Measurements from ENCODE around the gene PLA2G5.
"Not testable (repeated sequence)": the region's sequence is repeated elsewhere in the genome, so short reads cannot be mapped to it uniquely, and the experiment has no call there.

Gene PLA2G5

GRCh38 chr1:20119347-20119746 is 49.4 kb downstream of the PLA2G5 start, which contains the start of gene PLA2G2D:
Gene PLA2G2D (minus strand): TSS chr1:20119536. CDS start chr1:20119498, 38 bp downstream.
- no peak for DNase-seq (ENCODE audit: low spot score)

DNA sequence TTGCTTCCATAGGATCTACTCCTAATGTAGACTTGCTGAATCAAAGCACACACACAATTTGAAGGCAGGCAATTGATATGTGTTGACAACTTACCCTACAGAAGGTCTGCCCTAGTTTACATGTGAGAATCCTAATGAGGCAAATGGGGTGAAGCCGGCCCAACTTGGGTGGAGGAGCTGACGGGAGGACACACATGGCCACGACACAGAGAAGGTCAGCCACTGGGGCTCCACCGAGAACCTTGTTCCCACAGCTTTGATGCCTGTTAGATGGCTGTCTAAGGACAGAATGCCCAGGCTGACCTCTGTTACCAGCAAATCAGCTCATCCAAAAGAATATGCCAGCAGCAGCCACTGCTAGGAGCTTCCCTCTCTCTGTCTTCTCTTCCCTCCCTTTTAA is 50.8 kb downstream of the PLA2G5 start:
- no peak for DNase-seq (ENCODE audit: low spot score)

- no peak for DNase-seq (ENCODE audit: low spot score)
These were observed 53.9 kb downstream of the PLA2G5 start for GRCh38 chr1:20123722-20124455.

- DNase-seq (ENCODE audit: low spot score), result no peak
These were observed 54.6 kb downstream of the PLA2G5 start for GRCh38 chr1:20124456-20125057.

DNA sequence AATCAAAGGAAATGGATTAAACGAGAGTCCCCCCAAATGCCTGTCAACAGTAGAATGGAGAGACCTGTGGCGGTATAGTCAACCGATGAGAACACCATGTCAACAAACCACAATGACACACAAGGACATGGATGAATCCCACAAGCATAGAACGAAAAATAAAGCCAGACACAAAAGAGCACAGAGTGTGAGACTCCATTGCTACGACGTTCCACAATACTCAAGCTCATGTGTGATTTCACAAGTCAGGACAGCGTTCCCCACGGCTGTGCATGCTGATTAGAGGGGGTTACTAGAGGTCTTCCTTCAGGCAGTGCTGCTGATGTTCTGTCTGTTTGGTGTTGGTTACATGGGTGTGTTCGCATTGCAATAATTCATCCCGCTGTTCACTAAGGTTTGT is 55.1 kb downstream of the PLA2G5 start:
- DNase-seq (ENCODE audit: low spot score), result no peak

GRCh38 chr1:20126041-20126805 is 56.2 kb downstream of the PLA2G5 start:
- DNase-seq (ENCODE audit: low spot score), result no peak

GRCh38 chr1:20126806-20127440 is 56.9 kb downstream of the PLA2G5 start:
- DNase-seq (ENCODE audit: low spot score), result no peak

DNA sequence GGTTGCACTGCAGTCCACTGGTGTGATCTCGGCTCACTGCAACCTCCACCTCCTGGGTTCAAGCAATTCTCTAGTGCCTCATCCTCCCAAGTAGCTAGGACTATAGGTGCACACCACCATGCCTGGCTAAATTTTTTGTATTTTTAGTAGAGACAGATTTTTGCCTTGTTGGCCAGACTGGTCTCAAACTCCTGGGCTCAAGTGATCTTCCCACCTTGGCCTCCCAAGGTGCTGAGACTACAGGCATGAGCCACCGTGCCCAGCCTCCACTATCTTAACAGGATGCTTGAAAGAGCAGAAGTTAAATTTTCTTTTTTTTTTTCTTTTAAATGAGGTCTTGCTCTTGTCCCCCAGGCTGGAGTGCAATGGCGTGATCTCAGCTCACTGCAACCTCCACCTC is 60.5 kb downstream of the PLA2G5 start:
- DNase-seq (ENCODE audit: low spot score), result not testable (repeated sequence)

GRCh38 chr1:20134995-20135394 is 65.0 kb downstream of the PLA2G5 start:
- no peak for DNase-seq (ENCODE audit: low spot score)

- no peak for DNase-seq (ENCODE audit: low spot score)
These were observed 66.3 kb downstream of the PLA2G5 start for GRCh38 chr1:20136249-20136648.

- DNase-seq (ENCODE audit: low spot score), result no peak
These were observed 67.1 kb downstream of the PLA2G5 start for GRCh38 chr1:20137055-20137454.

DNA sequence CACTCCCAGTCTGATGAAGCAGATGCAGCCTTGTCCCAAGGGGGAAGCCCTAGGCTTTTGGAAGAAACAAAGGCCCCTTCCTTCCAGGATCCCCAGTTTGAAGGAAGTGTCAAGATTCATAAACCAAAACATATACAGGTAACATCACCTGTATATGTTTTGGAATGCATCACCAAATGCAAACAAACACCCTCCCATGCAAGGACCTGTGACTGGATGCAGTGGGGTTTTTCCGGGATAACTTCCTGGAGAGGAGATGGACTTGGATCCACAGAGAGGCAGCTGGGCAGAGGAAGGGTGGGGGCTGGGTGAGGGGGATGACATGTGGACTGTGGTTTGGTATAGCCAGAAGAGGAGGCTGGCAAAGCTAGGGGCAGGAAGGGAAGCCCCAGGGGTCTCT is 67.6 kb downstream of the PLA2G5 start:
- no peak for DNase-seq (ENCODE audit: low spot score)

GRCh38 chr1:20138346-20138745 is 68.4 kb downstream of the PLA2G5 start:
- no peak for DNase-seq (ENCODE audit: low spot score)

DNA sequence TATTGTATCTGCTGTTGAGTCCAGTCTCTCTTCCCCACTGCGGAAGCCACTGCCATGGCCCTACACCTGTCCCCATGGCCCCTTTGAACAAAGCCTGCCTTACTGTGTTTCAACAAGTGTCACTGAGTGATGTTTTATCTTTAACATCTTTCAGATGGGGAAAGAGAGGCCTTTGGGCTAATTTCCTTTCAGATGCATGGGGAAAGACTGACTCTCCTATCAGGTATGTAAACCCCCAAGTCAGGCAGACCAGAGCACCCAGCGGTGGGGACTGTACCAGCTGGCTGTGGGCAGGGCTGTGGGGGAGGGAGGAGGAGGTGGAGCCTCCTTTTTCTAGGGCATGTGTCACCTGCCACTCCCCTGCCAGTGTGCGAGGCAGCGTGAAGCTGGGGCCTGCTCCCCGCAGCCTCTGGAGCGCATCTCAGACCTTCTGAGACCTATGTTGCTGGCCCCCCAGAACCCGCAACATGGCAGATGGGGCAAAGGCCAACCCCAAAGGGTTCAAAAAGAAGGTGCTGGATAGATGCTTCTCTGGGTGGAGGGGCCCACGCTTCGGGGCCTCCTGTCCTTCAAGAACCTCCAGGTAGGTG is 69.1 kb downstream of the PLA2G5 start, which contains the start of gene PLA2G2F:
PLA2G2F (plus strand) TSS at position 363 of the 590 bp plus-strand sequence; CDS start at position 468, 105 bp downstream.
- no peak for DNase-seq (ENCODE audit: low spot score)

DNA sequence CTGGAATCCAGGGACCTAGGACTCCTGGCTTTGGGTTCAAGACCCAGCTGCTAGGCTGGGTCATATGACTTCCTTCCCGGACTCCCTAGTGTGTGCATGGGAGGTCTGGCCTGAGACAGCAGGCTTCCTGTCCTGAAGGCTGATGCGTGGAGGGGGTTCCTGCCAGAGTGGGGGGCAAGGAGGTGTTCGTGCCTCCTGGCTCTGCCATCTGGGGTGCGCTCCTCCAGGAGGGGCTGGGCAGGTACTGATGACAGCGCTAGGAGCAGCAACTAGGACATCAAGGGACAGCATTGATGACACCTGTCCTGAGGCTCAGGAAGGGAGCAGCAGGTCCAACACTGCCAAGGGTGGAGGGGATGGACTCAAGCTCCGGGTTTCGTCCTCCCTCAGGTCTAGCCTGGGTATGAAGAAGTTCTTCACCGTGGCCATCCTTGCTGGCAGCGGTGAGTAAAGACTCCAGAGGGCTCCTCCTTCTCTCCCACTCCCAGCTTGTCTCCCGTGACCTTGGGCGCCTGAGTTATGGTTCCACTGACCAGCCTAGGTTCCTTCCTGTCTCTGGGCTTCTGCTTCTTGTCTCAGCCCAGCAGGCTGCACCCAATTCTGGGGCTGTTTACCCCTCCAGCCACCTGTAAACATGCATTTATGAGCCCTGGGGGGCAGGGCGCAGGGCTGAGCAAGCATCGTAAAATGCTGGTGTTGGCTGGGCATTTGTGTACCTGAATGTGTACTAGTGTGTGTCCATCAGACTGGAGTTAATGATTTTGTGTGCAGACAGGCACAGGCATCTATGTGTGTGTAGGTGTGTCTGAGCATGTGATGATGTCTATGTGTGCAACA is 70.0 kb downstream of the PLA2G5 start:
- no peak for DNase-seq (ENCODE audit: low spot score)

GRCh38 chr1:20141001-20141400 is 71.0 kb downstream of the PLA2G5 start:
- no peak for DNase-seq (ENCODE audit: low spot score)

- no peak for DNase-seq (ENCODE audit: low spot score)
These were observed 71.5 kb downstream of the PLA2G5 start for GRCh38 chr1:20141466-20141865.
